Measurements from ENCODE around the gene CIZ1.

DNA sequence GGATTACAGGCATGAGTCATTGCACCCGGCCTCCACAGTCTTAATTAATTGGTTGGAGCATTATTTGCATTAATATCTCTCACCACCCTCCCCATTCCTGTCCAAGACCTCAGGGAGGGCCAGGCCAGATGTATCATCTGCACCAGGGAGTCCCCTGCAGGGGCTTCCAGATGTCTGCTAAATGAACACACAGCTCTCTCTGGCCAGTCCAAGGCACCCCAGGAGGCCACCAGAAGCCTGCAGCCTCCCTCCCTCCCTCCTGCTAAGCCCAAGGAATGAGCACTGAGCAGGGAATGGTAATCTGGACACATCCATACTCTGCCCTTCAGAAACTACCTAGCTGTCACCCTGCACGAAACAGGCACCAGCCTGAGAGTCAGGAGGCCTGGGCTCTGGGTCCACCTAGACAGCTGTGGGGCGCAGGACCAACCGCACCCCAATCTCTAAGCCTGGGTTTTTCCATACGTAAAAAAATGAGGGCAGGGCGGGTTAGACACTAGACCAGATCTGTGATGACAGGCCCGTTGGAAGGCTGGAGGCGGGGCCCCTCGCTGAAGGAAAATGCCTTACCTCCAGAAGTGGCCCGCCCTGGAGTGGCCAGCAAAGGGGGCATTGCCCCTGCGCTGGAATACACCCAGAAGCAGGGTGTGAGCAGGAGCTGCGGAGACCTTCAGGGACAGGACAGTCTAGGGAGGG, 8.3 kb downstream of the CIZ1 start:
- TF ChIP-seq SIN3A (IDR thresholded peaks at IDR 0.05; ENCODE audit: borderline replicate concordance, insufficient read depth, low read depth, low read length), result no peak
- TF ChIP-seq, protein P1, sequence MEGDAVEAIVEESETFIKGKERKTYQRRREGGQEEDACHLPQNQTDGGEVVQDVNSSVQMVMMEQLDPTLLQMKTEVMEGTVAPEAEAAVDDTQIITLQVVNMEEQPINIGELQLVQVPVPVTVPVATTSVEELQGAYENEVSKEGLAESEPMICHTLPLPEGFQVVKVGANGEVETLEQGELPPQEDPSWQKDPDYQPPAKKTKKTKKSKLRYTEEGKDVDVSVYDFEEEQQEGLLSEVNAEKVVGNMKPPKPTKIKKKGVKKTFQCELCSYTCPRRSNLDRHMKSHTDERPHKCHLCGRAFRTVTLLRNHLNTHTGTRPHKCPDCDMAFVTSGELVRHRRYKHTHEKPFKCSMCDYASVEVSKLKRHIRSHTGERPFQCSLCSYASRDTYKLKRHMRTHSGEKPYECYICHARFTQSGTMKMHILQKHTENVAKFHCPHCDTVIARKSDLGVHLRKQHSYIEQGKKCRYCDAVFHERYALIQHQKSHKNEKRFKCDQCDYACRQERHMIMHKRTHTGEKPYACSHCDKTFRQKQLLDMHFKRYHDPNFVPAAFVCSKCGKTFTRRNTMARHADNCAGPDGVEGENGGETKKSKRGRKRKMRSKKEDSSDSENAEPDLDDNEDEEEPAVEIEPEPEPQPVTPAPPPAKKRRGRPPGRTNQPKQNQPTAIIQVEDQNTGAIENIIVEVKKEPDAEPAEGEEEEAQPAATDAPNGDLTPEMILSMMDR (IDR thresholded peaks at IDR 0.05), result no peak
- TF ChIP-seq TCF7L2 (IDR thresholded peaks at IDR 0.05; ENCODE audit: low read depth, low read length), result no peak
- TF ChIP-seq POLR2AphosphoS5 (IDR thresholded peaks at IDR 0.05; ENCODE audit: low read depth, low read length), result no peak
- no peak for TF ChIP-seq REST (IDR thresholded peaks at IDR 0.05; ENCODE audit: insufficient read depth in 1 of 2, low read depth in 2 of 2, low read length in 1 of 2)
